WTC11 (cell line): Measurements from ENCODE around the gene SLC19A1.

Experiments
- CTCF ChIP-seq: fragments of 200-600 bp; IDR thresholded peaks from 2 replicates; pipeline ENCODE4 v1.8.0; 2022; ENCODE audit warnings: antibody characterized with exemption
- NR2C2 ChIP-seq: sonication (generic); formaldehyde crosslinking; IDR thresholded peaks from 2 replicates; pipeline ENCODE4 v1.8.0; 2022; ENCODE audit warnings: mild to moderate bottlenecking, missing genetic modification reagents

- TF ChIP-seq NR2C2 (peak; percentile 71), CTCF (0 out of 2 replicates have a peak, but pooled peaks have one; percentile 43)
Measured at GRCh38 chr21:45555557-45556301, 13.5 kb upstream of the SLC19A1 start.
